K562 (cell line): ENCODE data around the gene ZBTB43. TPM values are rescaled to one million over a fixed set of nuclear protein-coding genes. Genes with fewer than 3 reads are reported as not detected.
A peak's percentile ranks its signal among the peaks of the same experiment; 100 is the strongest.

Experiments used
- ATAC-seq: fragments of 200-7000 bp; cut with Tn5 transposase; 3 replicates; pipeline ENCODE4 v1.9.1; 2020; ENCODE audit warnings: moderate library complexity
- BruUV-seq: library from RNA; stranded (reverse); fragments of 400-500 nt; replicated peaks from 2 replicates; lab custom pipeline; 2021; lab: Mats Ljungman, UMichigan
- CTCF ChIA-PET: fragments of 300-600 bp; formaldehyde crosslinking; extraction: SDS; loops from one replicate; lab custom pipeline; 2021; ENCODE audit warnings: low intra/inter-chr PET ratio; lab: Yijun Ruan, JAX
- POLR2A ChIA-PET: fragments of 300-600, 350-650 bp; sonication (Branson Sonifier 250); formaldehyde crosslinking; extraction: SDS; loops from one replicate; lab custom pipeline; 2021; ENCODE audit warnings: antibody characterized with exemption, inconsistent platforms; lab: Yijun Ruan, JAX
- DNase-seq, 4 experiments: peaks; one replicate each; pipeline versions ENCODE4 v3.0.0 to v3.0.0-alpha.2; 2011 to 2018; ENCODE audit warnings: low spot score in 3 of 4, mixed read lengths in 3 of 4; ENCODE audit errors: extremely low read depth in 1 of 4
- FAIRE-seq: peaks from 2 replicates; lab custom pipeline; 2011; peaks lifted over from hg19 to GRCh38; lab: Jason Lieb, UNC
- H2AFZ ChIP-seq: 2 replicates; pipeline ENCODE4 v1.6.0; 2011; ENCODE audit warnings: low read depth, low read length, control low read depth, inconsistent platforms
- H3K27ac ChIP-seq: fragments of 200-600 bp; 3 replicates; pipeline ENCODE4 v1.8.0; 2011; ENCODE audit warnings: low read depth, mild to moderate bottlenecking, control low read depth, inconsistent platforms, low read length, moderate library complexity, mixed read lengths; ENCODE audit errors: extremely low read depth
- H3K27me3 ChIP-seq, 2 experiments: fragments of 300-600 bp in 1 of 2; 2 replicates in 1 of 2; 3 replicates in 1 of 2; pipeline versions ENCODE4 v1.6.0 to v1.8.0; 2011; ENCODE audit warnings: inconsistent platforms in 2 of 2, low read length in 2 of 2, mild to moderate bottlenecking in 1 of 2, mixed read lengths in 1 of 2, moderate library complexity in 1 of 2; ENCODE audit not compliant: control insufficient read depth in 2 of 2, insufficient read depth in 2 of 2
- H3K36me3 ChIP-seq: fragments of 300-600 bp; 3 replicates; pipeline ENCODE4 v1.8.0; 2011; ENCODE audit warnings: mild to moderate bottlenecking, low read length, inconsistent platforms; ENCODE audit not compliant: control insufficient read depth, insufficient read depth
- H3K4me1 ChIP-seq, 2 experiments: fragments of 200-600 bp in 1 of 2; replicated peaks in 1 of 2; 2 replicates in 1 of 2; 3 replicates in 1 of 2; pipeline versions ENCODE4 v1.5.1 to v1.8.0; 2011; ENCODE audit warnings: inconsistent platforms in 2 of 2, low read length in 2 of 2, mild to moderate bottlenecking in 1 of 2, mixed read lengths in 1 of 2, moderate library complexity in 1 of 2; ENCODE audit not compliant: control insufficient read depth in 2 of 2, insufficient read depth in 2 of 2
- H3K4me2 ChIP-seq: 2 replicates; pipeline ENCODE4 v1.6.1; 2011; ENCODE audit warnings: low read length, control low read depth, inconsistent platforms, mixed read lengths; ENCODE audit not compliant: insufficient read depth
- H3K4me3 ChIP-seq: fragments of 200-600 bp; sonication (generic), shearing (Covaris generic); 2 replicates; pipeline ENCODE4 v1.5.1; 2016; ENCODE audit warnings: control low read depth, inconsistent platforms
- H3K79me2 ChIP-seq: fragments of 200-600 bp; 3 replicates; pipeline ENCODE4 v1.8.0; 2011; ENCODE audit warnings: low read length, inconsistent platforms; ENCODE audit not compliant: control insufficient read depth, insufficient read depth
- H3K9ac ChIP-seq, 2 experiments: 2 replicates each; pipeline versions ENCODE4 v1.6.0 to v1.6.1; 2011; ENCODE audit warnings: low read depth in 2 of 2, low read length in 2 of 2, control low read depth in 1 of 2, inconsistent platforms in 1 of 2, mild to moderate bottlenecking in 1 of 2, mixed read lengths in 1 of 2; ENCODE audit not compliant: insufficient read depth in 1 of 2
- H3K9me1 ChIP-seq: one replicate; pipeline ENCODE4 v1.6.0; 2011; ENCODE audit warnings: inconsistent platforms, mild to moderate bottlenecking, low read length, moderate library complexity; ENCODE audit not compliant: control insufficient read depth, insufficient read depth
- H3K9me3 ChIP-seq: replicated peaks from 2 replicates; pipeline ENCODE4 v1.5.1; 2011; ENCODE audit warnings: low read depth, low read length, inconsistent platforms; ENCODE audit not compliant: control insufficient read depth, insufficient read depth
- H4K20me1 ChIP-seq: replicated peaks from 2 replicates; pipeline ENCODE4 v1.6.1; 2011; ENCODE audit warnings: low read length, inconsistent platforms, mixed read lengths; ENCODE audit not compliant: control insufficient read depth, insufficient read depth
- BRF2 ChIP-seq: IDR thresholded peaks from 3 replicates; pipeline ENCODE4 v1.6.1; 2011; ENCODE audit warnings: borderline replicate concordance, mild to moderate bottlenecking; ENCODE audit not compliant: insufficient read length, insufficient read depth
- CBX3 ChIP-seq, 2 experiments: IDR thresholded peaks; 1 replicate in 1 of 2; 2 replicates in 1 of 2; pipeline ENCODE4 v1.6.1; 2012; ENCODE audit warnings: inconsistent platforms in 2 of 2, low read length in 2 of 2, borderline replicate concordance in 1 of 2, control low read depth in 1 of 2
- ETS2 ChIP-seq: IDR thresholded peaks from 2 replicates; pipeline ENCODE4 v1.6.1; 2016; ENCODE audit warnings: borderline replicate concordance, missing genetic modification characterization, mild to moderate bottlenecking, moderate library complexity, missing compliant biosample characterization; ENCODE audit not compliant: poor library complexity, severe bottlenecking
- ETV1 ChIP-seq: fragments of 450-650 bp; conservative IDR thresholded peaks from 2 replicates; pipeline ENCODE4 v1.6.1; 2016; ENCODE audit warnings: missing genetic modification characterization, control low read depth, low read depth, missing compliant biosample characterization
- FOXM1 ChIP-seq, 2 experiments: fragments of 450-650 bp in 1 of 2; sonication (generic) in 1 of 2; formaldehyde crosslinking in 1 of 2; IDR thresholded peaks; 2 replicates each; pipeline versions ENCODE4 v1.6.1 to v1.9.0; 2017 to 2022; ENCODE audit warnings: low read depth in 2 of 2, mild to moderate bottlenecking in 2 of 2, missing genetic modification reagents in 1 of 2, moderate library complexity in 1 of 2
- GABPB2 ChIP-seq: fragments of 250-450 bp; sonication (Bioruptor Pico); conservative IDR thresholded peaks from 2 replicates; pipeline ENCODE4 v1.5.1; 2021; ENCODE audit warnings: mild to moderate bottlenecking
- HNRNPL ChIP-seq: fragments of 200-400 bp; formaldehyde crosslinking; IDR thresholded peaks from 2 replicates; pipeline ENCODE4 v1.6.1; 2017; ENCODE audit warnings: low read depth, mild to moderate bottlenecking, low read length
- JUND ChIP-seq, 2 experiments: IDR thresholded peaks; 2 replicates in 1 of 2; 3 replicates in 1 of 2; pipeline ENCODE4 v1.6.1; 2011; ENCODE audit warnings: borderline replicate concordance in 2 of 2, low read depth in 2 of 2, low read length in 2 of 2, improper control_type of control experiment in 1 of 2, missing biosample characterization in 1 of 2, missing genetic modification characterization in 1 of 2, missing genetic modification reagents in 1 of 2
- NFATC3 ChIP-seq: fragments of 450-650 bp; IDR thresholded peaks from 2 replicates; pipeline ENCODE4 v1.6.1; 2017; ENCODE audit warnings: mild to moderate bottlenecking
- NFE2L1 ChIP-seq: fragments of 450-650 bp; IDR thresholded peaks from 2 replicates; pipeline ENCODE4 v1.6.1; 2016; ENCODE audit warnings: missing genetic modification characterization, low read depth, mild to moderate bottlenecking, missing compliant biosample characterization, moderate library complexity, borderline replicate concordance
- POLR2B ChIP-seq: fragments of 450-650 bp; IDR thresholded peaks from 2 replicates; pipeline ENCODE4 v1.6.1; 2018; ENCODE audit warnings: low read depth; ENCODE audit not compliant: partially characterized antibody
- RUNX1 ChIP-seq: sonication (generic); IDR thresholded peaks from 2 replicates; pipeline ENCODE4 v1.6.1; 2016; ENCODE audit warnings: antibody characterized with exemption, low read depth
- SRSF9 ChIP-seq: fragments of 200-400 bp; formaldehyde crosslinking; IDR thresholded peaks from 2 replicates; pipeline ENCODE4 v1.6.1; 2017; ENCODE audit warnings: low read depth, low read length, borderline replicate concordance
- TAL1 ChIP-seq: fragments of 450-650 bp; IDR thresholded peaks from 2 replicates; pipeline ENCODE4 v1.6.1; 2016; ENCODE audit warnings: mild to moderate bottlenecking
- ZBTB7A ChIP-seq: IDR thresholded peaks from 2 replicates; pipeline ENCODE4 v1.6.1; 2011; ENCODE audit warnings: low read depth, mild to moderate bottlenecking, low read length, moderate library complexity, borderline replicate concordance; ENCODE audit not compliant: control insufficient read depth
- ZFP30 ChIP-seq: fragments of 250-450 bp; sonication (Bioruptor Pico); IDR thresholded peaks from 2 replicates; pipeline ENCODE4 v1.8.0; 2022; ENCODE audit warnings: moderate library complexity, mild to moderate bottlenecking, inconsistent platforms, borderline replicate concordance
- ZNF41 ChIP-seq: fragments of 250-450 bp; sonication (Bioruptor Pico); conservative IDR thresholded peaks from 2 replicates; pipeline ENCODE4 v1.4.0; 2020; ENCODE audit warnings: mild to moderate bottlenecking
- WGBS: fragments of 100-300 bp; shearing (Covaris generic); methylation state at CpG from one replicate; pipeline ENCODE4 v1.1.6; 2016; ENCODE audit warnings: low coverage, mixed read lengths; ENCODE audit not compliant: insufficient coverage; ENCODE audit errors: missing lambda C conversion rate; 5-methylcytosine and 5-hydroxymethylcytosine counted together
- in situ Hi-C: fragments of 300-500 bp; cut with MboI; formaldehyde crosslinking; loops from 4 replicates; pipeline ENCODE4 v1.15.0; 2018; ENCODE audit warnings: inconsistent platforms, mixed read lengths
- intact Hi-C: fragments of 100-400 bp; cut with micrococcal nuclease; formaldehyde crosslinking; loops from 2 replicates; pipeline ENCODE4 v1.14.2; 2022
- polyA plus RNA-seq, 8 experiments: library from polyadenylated mRNA; depleted of rRNA in 4 of 8; stranded (reverse) in 5 of 8; unstranded in 3 of 8; fragments of >200 nt; fragmentation: Nextera tagmentation in 2 of 8; fragmentation: Illumina TruSeq in 1 of 8; extraction: Ambion mirVana in 2 of 8; extraction: Trizol in 1 of 8; gene quantifications; 2 replicates each; pipeline versions ENCODE4 v1.2.1 to v1.2.3, GENCODE V29; 2011 to 2014; ENCODE audit warnings: inconsistent platforms in 1 of 8, missing spikeins in 1 of 8
- total RNA-seq, 7 experiments: library from RNA; depleted of rRNA in 6 of 7; stranded (reverse); fragments of >200 nt in 6 of 7; fragmentation: Illumina TruSeq in 2 of 7; extraction: Trizol in 2 of 7; gene quantifications; 2 replicates each; pipeline versions ENCODE4 v1.2.1 to v1.2.3, GENCODE V29; 2011 to 2021; ENCODE audit warnings: low replicate concordance in 1 of 7
- TF ChIP-seq, protein P1 (sequence below): fragments of 200-800 bp; sonication (Bioruptor generic); IDR thresholded peaks from 2 replicates; pipeline ENCODE4 v1.6.1; 2017; ENCODE audit warnings: missing genetic modification characterization, missing compliant biosample characterization
- TF ChIP-seq, protein P2 (sequence below), 2 experiments: fragments of 450-650 bp in 1 of 2; sonication (generic) in 1 of 2; formaldehyde crosslinking; conservative IDR thresholded peaks; 2 replicates each; pipeline versions ENCODE4 v1.4.0 to v1.8.1; 2020 to 2022; ENCODE audit warnings: mild to moderate bottlenecking in 1 of 2, missing genetic modification reagents in 1 of 2

Gene ZBTB43
- total and polyA plus RNA-seq, 9 of the 15 experiments (the other 6 are each of a cell fraction or from before 2014, with no cell fraction given) = 3.9 to 17.2 (median 9.1) TPM

DNA sequence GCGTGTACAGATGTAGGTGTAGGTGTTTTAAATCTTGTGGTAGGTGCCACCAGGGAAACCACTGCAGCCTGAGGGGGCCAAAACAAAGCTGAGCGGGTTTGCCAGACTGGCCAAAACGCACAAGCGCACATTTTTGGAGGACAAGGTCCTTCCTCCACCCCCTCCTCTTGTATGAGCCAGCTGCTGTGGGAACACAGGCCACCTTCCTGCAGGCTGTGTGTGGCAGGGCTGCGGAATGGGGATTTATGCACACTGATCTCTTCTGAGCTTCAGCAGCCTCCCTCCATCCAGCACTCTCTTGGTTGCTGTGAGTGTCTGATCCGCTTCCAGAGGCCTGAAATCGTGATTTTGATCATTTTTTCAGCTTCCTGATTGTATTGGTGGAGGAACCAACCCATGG is 22.4 kb downstream of the ZBTB43 start:
- 93% methylated on average over 7 of the region's 7 CpGs for WGBS
- H3K4me3 ChIP-seq = no peak overlapping the region
- H3K27me3 ChIP-seq = no peaks in the 10 kb centered on the region
- CTCF ChIA-PET = no interaction called here
- no peaks in the 10 kb centered on the region; a peak in 1 of 5 replicates for H3K4me1 ChIP-seq
- no peak overlapping the region for H2AFZ ChIP-seq
- POLR2A ChIA-PET = interaction anchor here (1.0 to 1.6 kb wide), 2 partner anchors 11 to 36 kb away, joined by 3 to 4 read pairs; no protein-coding TSS in a partner anchor
- ATAC-seq (no peak), DNase-seq (no peak), FAIRE-seq (no peak)
- TF ChIP-seq RUNX1 (no peak), FOXM1 (IDR thresholded peaks at IDR 0.05; ENCODE audit: low read depth) (no peak), FOXM1 (CRISPR knock-in tag; IDR thresholded peaks at IDR 0.05; ENCODE audit: low read depth) (no peak), GABPB2 (no peak), SRSF9 (no peak), ZFP30 (no peak), NFATC3 (no peak), CBX3 (IDR thresholded peaks at IDR 0.05; ENCODE audit: borderline replicate concordance in 1 of 2, low read length in 2 of 2) (no peak), HNRNPL (no peak), ETS2 (tag) (no peak), JUND (IDR thresholded peaks at IDR 0.05; ENCODE audit: borderline replicate concordance, low read depth, low read length) (no peak), JUND (tag; IDR thresholded peaks at IDR 0.05; ENCODE audit: borderline replicate concordance, low read depth, low read length) (no peak), ZNF41 (CRISPR knock-in tag) (no peak), ETV1 (no peak), TAL1 (no peak), BRF2 (no peak), POLR2B (no peak), ZBTB7A (no peak), NFE2L1 (no peak)
- TF ChIP-seq, protein P1, sequence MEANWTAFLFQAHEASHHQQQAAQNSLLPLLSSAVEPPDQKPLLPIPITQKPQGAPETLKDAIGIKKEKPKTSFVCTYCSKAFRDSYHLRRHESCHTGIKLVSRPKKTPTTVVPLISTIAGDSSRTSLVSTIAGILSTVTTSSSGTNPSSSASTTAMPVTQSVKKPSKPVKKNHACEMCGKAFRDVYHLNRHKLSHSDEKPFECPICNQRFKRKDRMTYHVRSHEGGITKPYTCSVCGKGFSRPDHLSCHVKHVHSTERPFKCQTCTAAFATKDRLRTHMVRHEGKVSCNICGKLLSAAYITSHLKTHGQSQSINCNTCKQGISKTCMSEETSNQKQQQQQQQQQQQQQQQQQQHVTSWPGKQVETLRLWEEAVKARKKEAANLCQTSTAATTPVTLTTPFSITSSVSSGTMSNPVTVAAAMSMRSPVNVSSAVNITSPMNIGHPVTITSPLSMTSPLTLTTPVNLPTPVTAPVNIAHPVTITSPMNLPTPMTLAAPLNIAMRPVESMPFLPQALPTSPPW = no peak
- TF ChIP-seq, protein P2, sequence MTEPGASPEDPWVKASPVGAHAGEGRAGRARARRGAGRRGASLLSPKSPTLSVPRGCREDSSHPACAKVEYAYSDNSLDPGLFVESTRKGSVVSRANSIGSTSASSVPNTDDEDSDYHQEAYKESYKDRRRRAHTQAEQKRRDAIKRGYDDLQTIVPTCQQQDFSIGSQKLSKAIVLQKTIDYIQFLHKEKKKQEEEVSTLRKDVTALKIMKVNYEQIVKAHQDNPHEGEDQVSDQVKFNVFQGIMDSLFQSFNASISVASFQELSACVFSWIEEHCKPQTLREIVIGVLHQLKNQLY (CRISPR knock-in tag; conservative IDR thresholded peaks at IDR 0.05) = no peak
- H3K9ac ChIP-seq = peak overlapping the region in 1 of 2 experiments; percentile 57; a peak in 1 of 4 replicates
- no peak overlapping the region for H3K27ac ChIP-seq
- no TSS peak for BruUV-seq
- H3K9me3 ChIP-seq = no peaks in the 10 kb centered on the region
- H3K79me2 ChIP-seq = peaks cover 35% of the 10 kb centered on the region
- H4K20me1 ChIP-seq = no peaks in the 10 kb centered on the region
- in situ Hi-C loops (no loop called here), intact Hi-C loops (no loop called here)
- no peaks in the 10 kb centered on the region for H3K9me1 ChIP-seq
- no peak overlapping the region for H3K4me2 ChIP-seq
- H3K36me3 ChIP-seq = peaks cover 25% of the 10 kb centered on the region; the same call in 2 of the 3 replicates
